GM21447 (cell line): ENCODE data around the gene LRRC15.

Experiments
- ATAC-seq: cut with Tn5 transposase; IDR thresholded peaks from one replicate; pipeline ENCODE4 v1.9.1; 2021; ENCODE audit not compliant: unreplicated experiment

LRRC15 gene

GRCh38 chr3:194369522-194370279 lies at the start of gene LRRC15:
LRRC15 (minus strand) TSS chr3:194369743; CDS start chr3:194361043, 8,700 bp downstream.
- ATAC-seq: no peak

GRCh38 chr3:194418671-194419070 lies 49.1 kb upstream of the LRRC15 start:
- no peak for ATAC-seq

GRCh38 chr3:194407423-194407822 lies 37.9 kb upstream of the LRRC15 start:
- ATAC-seq: no peak

GRCh38 chr3:194405766-194406165 lies 36.2 kb upstream of the LRRC15 start:
- no peak for ATAC-seq

- no peak for ATAC-seq
Observed at GRCh38 chr3:194404365-194405140, 35.0 kb upstream of the LRRC15 start.

GRCh38 chr3:194401868-194402329 lies 32.4 kb upstream of the LRRC15 start:
- ATAC-seq: no peak

- ATAC-seq: no peak
Observed at GRCh38 chr3:194401346-194401745, 31.8 kb upstream of the LRRC15 start.

GRCh38 chr3:194399874-194400411 lies 30.4 kb upstream of the LRRC15 start:
- ATAC-seq: no peak

- no peak for ATAC-seq
Observed at GRCh38 chr3:194399166-194399565, 29.6 kb upstream of the LRRC15 start, which contains the start of gene GP5. GP5 (minus strand) TSS chr3:194399266; CDS start chr3:194398282, 984 bp downstream.

- no peak for ATAC-seq
Observed at GRCh38 chr3:194397757-194398312, 28.3 kb upstream of the LRRC15 start.

GRCh38 chr3:194396859-194397756 lies 27.6 kb upstream of the LRRC15 start:
- no peak for ATAC-seq

GRCh38 chr3:194396539-194396858 lies 27.0 kb upstream of the LRRC15 start:
- no peak for ATAC-seq

- no peak for ATAC-seq
Observed at GRCh38 chr3:194395778-194396538, 26.4 kb upstream of the LRRC15 start.

GRCh38 chr3:194395212-194395611 lies 25.7 kb upstream of the LRRC15 start:
- ATAC-seq: no peak

GRCh38 chr3:194392576-194392975 lies 23.0 kb upstream of the LRRC15 start:
- ATAC-seq: no peak

GRCh38 chr3:194390835-194391234 lies 21.3 kb upstream of the LRRC15 start:
- ATAC-seq: no peak

- ATAC-seq: no peak
Observed at GRCh38 chr3:194389269-194389668, 19.7 kb upstream of the LRRC15 start.

GRCh38 chr3:194387926-194388418 lies 18.4 kb upstream of the LRRC15 start:
- ATAC-seq: no peak

GRCh38 chr3:194387276-194387675 lies 17.7 kb upstream of the LRRC15 start:
- ATAC-seq: no peak

- no peak for ATAC-seq
Observed at GRCh38 chr3:194386648-194387047, 17.1 kb upstream of the LRRC15 start.
